GM18867 (cell line): ENCODE measurements around the gene C11orf16.
"Not testable (repeated sequence)": the region's sequence is repeated elsewhere in the genome, so short reads cannot be mapped to it uniquely, and the experiment has no call there.

ENCODE experiments used
- ATAC-seq: cut with Tn5 transposase; IDR thresholded peaks from one replicate; pipeline ENCODE4 v1.9.1; 2021; ENCODE audit warnings: mild to moderate bottlenecking, moderate library complexity; ENCODE audit not compliant: unreplicated experiment

The C11orf16 gene

DNA sequence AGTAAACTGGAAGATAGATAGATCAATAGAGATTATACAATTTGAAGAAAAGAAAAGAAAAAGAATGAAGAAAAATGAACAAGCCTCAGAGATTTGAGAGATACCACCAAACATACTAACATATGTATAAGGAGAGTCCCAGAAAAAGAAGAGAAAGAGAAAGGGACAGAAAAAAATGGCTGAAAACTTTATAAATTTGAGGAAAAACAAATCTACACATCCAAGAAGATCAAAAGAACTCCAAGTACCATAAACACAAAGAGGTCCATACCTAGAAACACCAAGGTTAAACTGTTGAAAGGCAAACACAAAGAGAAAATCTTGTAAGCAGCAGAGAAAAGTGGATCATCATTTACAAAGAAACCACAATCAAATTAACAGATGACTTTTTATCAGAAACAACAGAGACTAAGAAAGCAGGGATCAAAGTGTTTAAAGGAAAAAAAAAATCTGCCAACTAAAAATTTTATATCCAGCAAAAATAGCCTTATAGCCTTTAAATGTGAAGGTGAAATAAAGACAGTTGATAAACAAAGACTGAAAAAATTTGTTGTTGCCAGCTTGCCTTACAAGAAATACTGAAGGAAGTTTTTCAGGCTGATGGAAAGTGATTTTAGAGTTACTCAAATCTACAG is 33.5 kb downstream of the C11orf16 start:
- ATAC-seq: no peak

DNA sequence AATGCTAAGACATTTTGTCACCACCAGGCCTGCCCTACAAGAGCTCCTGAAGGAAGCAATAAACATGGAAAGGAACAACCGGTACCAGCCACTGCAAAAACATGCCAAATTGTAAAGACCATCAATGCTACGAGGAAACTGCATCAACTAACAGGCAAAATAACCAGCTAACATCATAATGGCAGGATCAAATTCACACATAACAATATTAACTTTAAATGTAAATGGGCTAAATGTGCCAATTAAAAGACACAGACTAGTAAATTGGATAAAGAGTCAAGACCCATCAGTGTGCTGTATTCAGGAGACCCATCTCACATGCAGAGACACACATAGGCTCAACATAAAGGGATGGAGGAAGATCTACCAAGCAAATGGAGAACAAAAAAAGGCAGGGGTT is 41.6 kb downstream of the C11orf16 start:
- ATAC-seq: not testable (repeated sequence)

GRCh38 chr11:8886322-8886721 is 46.4 kb downstream of the C11orf16 start:
- no peak for ATAC-seq

DNA sequence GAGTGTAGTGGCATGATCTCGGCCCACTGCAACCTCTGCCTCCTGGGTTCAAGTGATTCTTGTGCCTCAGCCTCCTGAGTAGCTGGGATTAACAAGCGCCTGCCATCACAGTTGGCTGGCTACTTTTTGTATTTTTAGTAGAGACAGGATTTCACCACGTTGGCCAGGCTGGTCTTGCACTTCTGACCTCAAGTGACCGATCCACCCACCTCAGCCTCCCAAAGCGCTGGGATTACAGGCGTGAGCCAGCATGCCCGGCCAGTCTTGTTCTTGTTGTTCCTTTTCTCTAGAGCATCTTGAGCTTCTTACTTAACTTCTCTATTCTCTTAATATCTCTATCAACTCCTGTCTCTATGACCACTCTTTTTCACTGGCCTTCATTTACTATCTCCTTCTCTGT is 51.2 kb downstream of the C11orf16 start:
- not testable (repeated sequence) for ATAC-seq

DNA sequence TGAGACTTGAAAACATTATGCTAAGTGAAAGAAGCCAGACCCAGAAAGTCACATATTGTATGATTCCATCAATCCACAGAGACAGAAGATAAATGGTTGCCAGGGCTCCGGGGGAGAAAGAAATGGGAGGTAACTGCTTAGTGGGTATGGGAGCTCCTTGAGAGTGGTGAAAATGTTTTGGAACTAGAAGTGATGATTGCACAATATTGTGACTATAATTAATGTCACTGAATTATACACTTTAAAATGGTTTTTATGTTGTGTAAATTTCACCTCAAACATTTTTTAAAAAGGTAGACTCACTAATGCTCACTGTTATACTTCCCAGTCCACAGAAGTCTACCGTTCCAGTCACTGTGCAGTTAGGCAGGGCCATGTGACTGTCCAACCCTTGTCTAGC is 54.0 kb downstream of the C11orf16 start:
- no peak for ATAC-seq

GRCh38 chr11:8873741-8874405 is 58.9 kb downstream of the C11orf16 start:
- no peak for ATAC-seq

- ATAC-seq: no peak
These were observed 60.8 kb downstream of the C11orf16 start for GRCh38 chr11:8871962-8872361.

GRCh38 chr11:8871171-8871775 is 61.5 kb downstream of the C11orf16 start:
- ATAC-seq: no peak

- ATAC-seq: no peak
These were observed 62.2 kb downstream of the C11orf16 start for GRCh38 chr11:8870411-8871170.
